Fibroblast of villous mesenchyme (primary cell): ENCODE data around the gene GABRE. TPM values are rescaled to one million over a fixed set of nuclear protein-coding genes. Genes with fewer than 3 reads are reported as not detected.

ENCODE experiments used
- DNase-seq: peaks from one replicate; pipeline ENCODE4 v3.0.0-alpha.2; 2010; ENCODE audit warnings: low read depth
- H3K4me3 ChIP-seq: 2 replicates; pipeline ENCODE4 v1.5.1; 2011; ENCODE audit warnings: low read depth, mild to moderate bottlenecking, low read length
- total RNA-seq: library from RNA; depleted of rRNA; stranded (reverse); fragments of >200 nt; gene quantifications from 2 replicates; pipeline ENCODE4 v1.2.3, GENCODE V29; 2012
- TF ChIP-seq, protein P1 (sequence below): IDR thresholded peaks from 2 replicates; pipeline ENCODE4 v1.5.1; 2012; ENCODE audit warnings: low read depth, mild to moderate bottlenecking, low read length; ENCODE audit not compliant: insufficient read depth

GABRE gene, protein sequence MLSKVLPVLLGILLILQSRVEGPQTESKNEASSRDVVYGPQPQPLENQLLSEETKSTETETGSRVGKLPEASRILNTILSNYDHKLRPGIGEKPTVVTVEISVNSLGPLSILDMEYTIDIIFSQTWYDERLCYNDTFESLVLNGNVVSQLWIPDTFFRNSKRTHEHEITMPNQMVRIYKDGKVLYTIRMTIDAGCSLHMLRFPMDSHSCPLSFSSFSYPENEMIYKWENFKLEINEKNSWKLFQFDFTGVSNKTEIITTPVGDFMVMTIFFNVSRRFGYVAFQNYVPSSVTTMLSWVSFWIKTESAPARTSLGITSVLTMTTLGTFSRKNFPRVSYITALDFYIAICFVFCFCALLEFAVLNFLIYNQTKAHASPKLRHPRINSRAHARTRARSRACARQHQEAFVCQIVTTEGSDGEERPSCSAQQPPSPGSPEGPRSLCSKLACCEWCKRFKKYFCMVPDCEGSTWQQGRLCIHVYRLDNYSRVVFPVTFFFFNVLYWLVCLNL
- 24.2 and 50.1 TPM in 2 replicates for total RNA-seq

DNA sequence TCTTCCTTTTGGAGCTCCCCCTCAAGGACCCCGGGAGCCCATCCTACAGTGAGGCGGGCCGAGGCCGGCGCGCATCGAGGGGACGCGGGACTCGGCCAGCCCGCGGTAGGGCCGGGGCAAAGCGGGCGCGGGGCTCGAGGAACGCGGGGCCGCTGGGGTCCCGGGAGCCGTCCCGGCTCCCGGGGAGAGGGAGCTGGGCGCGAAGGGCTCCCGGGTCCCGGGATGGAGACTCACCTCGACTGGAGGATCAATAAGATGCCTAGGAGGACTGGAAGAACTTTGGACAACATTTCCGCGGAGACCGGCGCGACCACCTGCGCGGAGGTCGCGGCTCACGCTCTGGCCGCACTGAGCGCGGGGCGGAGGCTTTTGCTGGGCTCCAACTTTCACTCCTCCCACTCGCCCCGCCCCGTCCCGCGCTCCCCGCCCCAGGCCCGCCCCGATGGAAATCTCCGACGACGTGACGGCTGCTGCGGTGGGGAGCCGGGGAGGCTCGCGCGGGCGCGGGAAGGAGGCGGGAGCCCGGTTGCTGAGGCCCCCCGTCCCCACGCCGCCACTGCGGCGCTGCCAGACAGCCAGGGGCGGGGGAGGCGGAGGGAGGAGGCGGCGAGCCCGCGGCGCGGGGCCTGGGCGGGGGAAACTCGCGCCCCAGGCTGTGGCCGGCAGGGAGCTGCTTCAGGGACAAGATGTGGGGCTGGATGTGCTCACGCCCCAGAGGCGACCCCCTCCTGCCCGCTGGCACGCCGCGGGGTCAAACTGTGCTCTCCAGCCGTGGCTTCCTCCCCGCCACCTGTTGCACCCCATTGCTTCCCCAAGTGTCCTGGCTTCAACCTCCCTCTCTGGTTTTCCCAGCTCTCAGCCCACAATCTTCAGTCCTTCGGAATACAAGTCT lies at the start of gene GABRE:
GABRE (minus strand) TSS at position 341 of the 892 bp plus-strand sequence; CDS start at position 290, 51 bp downstream.
- TF ChIP-seq, protein P1, sequence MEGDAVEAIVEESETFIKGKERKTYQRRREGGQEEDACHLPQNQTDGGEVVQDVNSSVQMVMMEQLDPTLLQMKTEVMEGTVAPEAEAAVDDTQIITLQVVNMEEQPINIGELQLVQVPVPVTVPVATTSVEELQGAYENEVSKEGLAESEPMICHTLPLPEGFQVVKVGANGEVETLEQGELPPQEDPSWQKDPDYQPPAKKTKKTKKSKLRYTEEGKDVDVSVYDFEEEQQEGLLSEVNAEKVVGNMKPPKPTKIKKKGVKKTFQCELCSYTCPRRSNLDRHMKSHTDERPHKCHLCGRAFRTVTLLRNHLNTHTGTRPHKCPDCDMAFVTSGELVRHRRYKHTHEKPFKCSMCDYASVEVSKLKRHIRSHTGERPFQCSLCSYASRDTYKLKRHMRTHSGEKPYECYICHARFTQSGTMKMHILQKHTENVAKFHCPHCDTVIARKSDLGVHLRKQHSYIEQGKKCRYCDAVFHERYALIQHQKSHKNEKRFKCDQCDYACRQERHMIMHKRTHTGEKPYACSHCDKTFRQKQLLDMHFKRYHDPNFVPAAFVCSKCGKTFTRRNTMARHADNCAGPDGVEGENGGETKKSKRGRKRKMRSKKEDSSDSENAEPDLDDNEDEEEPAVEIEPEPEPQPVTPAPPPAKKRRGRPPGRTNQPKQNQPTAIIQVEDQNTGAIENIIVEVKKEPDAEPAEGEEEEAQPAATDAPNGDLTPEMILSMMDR, result no peak
- peak within 1 kb of the TSS; percentile 66 for H3K4me3 ChIP-seq
- peak; percentile 42 for DNase-seq

DNA sequence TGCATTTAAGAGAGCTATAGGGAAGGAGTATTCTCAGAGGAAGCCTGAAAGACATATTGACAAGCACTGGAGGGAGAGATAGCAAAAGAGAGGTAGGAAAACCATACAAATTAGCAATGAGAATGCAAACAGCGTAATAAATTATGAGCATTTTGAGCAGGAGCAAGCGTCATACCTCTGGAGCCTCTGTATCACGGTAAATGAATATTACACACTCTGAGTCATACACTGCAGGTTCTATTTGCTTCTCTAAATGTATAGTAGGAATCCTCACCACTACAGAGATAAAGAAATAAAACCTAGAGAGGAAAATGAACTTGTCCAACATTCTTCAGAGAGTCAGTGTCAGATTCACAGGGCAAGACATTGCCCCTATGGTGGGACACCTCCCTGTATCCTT lies 46.4 kb upstream of the GABRE start:
- TF ChIP-seq, protein P1, result no peak
- no peak for DNase-seq
- no peak overlapping the region for H3K4me3 ChIP-seq

DNA sequence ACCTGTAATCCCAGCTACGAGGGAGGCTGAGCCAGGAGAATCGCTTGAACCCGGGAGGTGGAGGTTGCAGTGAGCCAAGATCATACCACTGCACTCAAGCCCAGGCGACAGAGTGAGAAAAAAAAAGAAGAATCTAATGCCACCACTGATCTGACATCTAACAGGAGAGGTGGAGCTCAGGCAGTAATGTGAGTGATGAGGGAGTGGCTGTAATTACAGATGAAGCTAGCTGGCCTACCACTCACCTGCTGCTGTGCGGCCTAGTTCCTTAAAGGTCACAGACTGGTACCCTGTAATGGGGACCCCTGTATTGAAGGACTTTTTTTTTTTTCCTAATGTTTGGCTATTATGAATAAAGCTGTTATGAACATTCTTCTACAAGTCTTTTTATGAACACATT lies 25.3 kb upstream of the GABRE start:
- no peak for DNase-seq
- TF ChIP-seq, protein P1, result no peak
- no peak overlapping the region for H3K4me3 ChIP-seq

DNA sequence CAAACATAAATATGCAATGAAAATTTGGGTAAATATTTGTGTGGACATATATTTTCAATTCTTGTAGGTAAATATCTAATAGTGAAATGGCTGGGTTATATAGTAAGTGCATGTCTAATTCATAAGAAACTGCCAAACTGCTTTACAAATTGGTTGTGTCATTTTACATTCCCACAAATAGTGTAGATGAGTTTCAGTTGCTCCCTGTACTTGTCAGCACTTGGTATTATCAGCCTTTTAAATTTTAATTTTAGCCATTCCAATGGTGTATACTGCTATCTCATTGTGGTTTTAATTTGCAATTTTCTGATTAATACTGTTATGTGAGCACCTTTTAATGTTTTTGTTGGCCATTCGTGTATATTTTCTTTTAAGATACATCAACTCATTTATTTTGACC lies 23.1 kb upstream of the GABRE start:
- no peak for DNase-seq
- H3K4me3 ChIP-seq, result no peak overlapping the region
- TF ChIP-seq, protein P1, result no peak

DNA sequence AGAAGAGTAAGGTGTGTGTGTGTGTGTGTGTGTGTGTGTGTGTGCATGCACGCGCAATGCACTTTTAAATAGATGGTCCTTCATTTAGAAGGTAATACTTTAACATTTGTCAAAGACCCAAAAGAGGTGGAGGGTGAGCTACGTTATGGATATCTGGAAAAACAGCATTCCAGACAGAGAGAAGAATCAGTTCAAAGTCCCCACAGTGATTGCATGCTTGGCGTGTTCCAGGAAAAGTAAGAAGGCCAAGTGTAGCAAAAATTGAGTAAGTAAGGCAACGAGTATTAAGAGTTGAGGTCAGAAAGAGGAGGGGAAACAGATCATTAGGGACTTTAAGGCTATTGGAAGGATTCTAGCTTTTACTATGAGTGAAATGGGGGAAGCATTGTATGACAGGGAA lies 21.9 kb upstream of the GABRE start:
- no peak for DNase-seq
- no peak overlapping the region for H3K4me3 ChIP-seq
- TF ChIP-seq, protein P1, result no peak

DNA sequence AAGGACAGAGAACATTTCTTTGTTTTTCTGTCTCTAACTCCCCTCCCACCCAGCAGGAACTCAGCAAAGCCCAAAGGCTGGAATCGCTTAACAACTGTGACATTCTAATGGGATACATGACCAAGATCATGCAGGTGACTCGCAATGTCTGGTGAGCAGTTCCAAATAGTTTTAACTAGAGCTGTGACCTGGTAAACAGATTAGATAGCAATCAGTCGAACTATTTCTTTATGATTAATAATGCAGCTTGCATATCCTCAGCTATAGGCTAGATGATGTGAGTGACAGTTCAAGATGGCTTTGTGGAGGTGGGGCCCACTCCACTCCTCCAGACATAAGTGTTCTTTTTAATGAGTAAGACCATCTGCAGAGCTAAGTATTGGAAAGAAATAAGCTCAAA lies 20.0 kb upstream of the GABRE start:
- no peak for DNase-seq
- TF ChIP-seq, protein P1, result no peak
- no peak overlapping the region for H3K4me3 ChIP-seq
